B cell (primary cell): ENCODE data around the gene RRM2. TPM values are rescaled to one million over a fixed set of nuclear protein-coding genes. Genes with fewer than 3 reads are reported as not detected.

ENCODE experiments used
- ATAC-seq: fragments of 200-7000 bp; cut with Tn5 transposase; one replicate; pipeline ENCODE4 v1.10.0; 2021; ENCODE audit warnings: low read depth, mild to moderate bottlenecking, moderate number of reproducible peaks, moderate library complexity
- CTCF ChIA-PET: fragments of 350-600 bp; sonication (Branson Sonifier 250); formaldehyde crosslinking; loops from one replicate; lab custom pipeline; 2021; ENCODE audit warnings: antibody characterized with exemption, inconsistent platforms; lab: Charles Lee
- POLR2A ChIA-PET: fragments of 350-600 bp; sonication (Branson Sonifier 250); formaldehyde crosslinking; loops from one replicate; lab custom pipeline; 2021; ENCODE audit warnings: antibody characterized with exemption; lab: Charles Lee
- DNase-seq: peaks from one replicate; pipeline ENCODE4 v3.0.0; 2013
- H2AFZ ChIP-seq: 2 replicates; pipeline ENCODE4 v1.6.1; 2012; ENCODE audit warnings: mild to moderate bottlenecking, low read depth, low read length; ENCODE audit not compliant: insufficient read depth, poor library complexity, severe bottlenecking
- H3K27ac ChIP-seq, 2 donors: 1 replicate in 1 of 2; 2 replicates in 1 of 2; pipeline ENCODE4 v1.5.1; 2012 to 2013; ENCODE audit warnings: low read length in 2 of 2, mild to moderate bottlenecking in 2 of 2, moderate library complexity in 1 of 2
- H3K27me3 ChIP-seq, 4 experiments: fragments of 200-600 bp in 1 of 4; sonication (generic) in 1 of 4; replicated peaks in 1 of 4; 1 replicate in 2 of 4; 2 replicates in 2 of 4; pipeline versions ENCODE4 v1.6.1 to v1.7.0; 2013 to 2016; ENCODE audit warnings: low read length in 3 of 4, mild to moderate bottlenecking in 2 of 4, mixed read lengths in 1 of 4, moderate library complexity in 1 of 4; ENCODE audit not compliant: insufficient read depth in 4 of 4, control insufficient read depth in 3 of 4; ENCODE audit errors: control extremely low read depth in 1 of 4
- H3K36me3 ChIP-seq, 2 experiments: replicated peaks in 1 of 2; 1 replicate in 1 of 2; 2 replicates in 1 of 2; pipeline versions ENCODE4 v1.6.1 to v1.7.1; 2013; ENCODE audit warnings: low read length in 1 of 2; ENCODE audit not compliant: insufficient read depth in 2 of 2, control insufficient read depth in 1 of 2; ENCODE audit errors: control extremely low read depth in 1 of 2, extremely low read depth in 1 of 2
- H3K4me1 ChIP-seq, 2 donors: fragments of 200-600 bp in 1 of 2; sonication (generic) in 1 of 2; 1 replicate in 1 of 2; 2 replicates in 1 of 2; pipeline versions ENCODE4 v1.5.1 to v1.6.1; 2013 to 2017; ENCODE audit warnings: low read length in 2 of 2; ENCODE audit not compliant: control insufficient read depth in 2 of 2, insufficient read depth in 2 of 2
- H3K4me2 ChIP-seq: replicated peaks from 2 replicates; pipeline ENCODE3; 2012; ENCODE audit warnings: mild to moderate bottlenecking, low read depth, low read length; ENCODE audit not compliant: poor library complexity, severe bottlenecking
- H3K4me3 ChIP-seq, 5 experiments: fragments of 200-600 bp in 1 of 5; sonication (generic) in 1 of 5; 1 replicate in 3 of 5; 2 replicates in 2 of 5; pipeline versions ENCODE4 v1.5.1 to v1.7.0; 2011 to 2016; ENCODE audit warnings: low read length in 4 of 5, mild to moderate bottlenecking in 4 of 5, low read depth in 2 of 5, control low read depth in 1 of 5, moderate library complexity in 1 of 5; ENCODE audit not compliant: insufficient read depth in 1 of 5; ENCODE audit errors: control extremely low read depth in 1 of 5, extremely low read depth in 1 of 5
- H3K79me2 ChIP-seq: fragments of 200-600 bp; sonication (generic); one replicate; pipeline ENCODE4 v1.6.0; 2016; ENCODE audit warnings: low read length; ENCODE audit not compliant: control insufficient read depth, insufficient read depth
- H3K9ac ChIP-seq: fragments of 200-600 bp; sonication (generic); 2 replicates; pipeline ENCODE4 v1.6.1; 2017; ENCODE audit warnings: mild to moderate bottlenecking, low read length, moderate library complexity
- H3K9me3 ChIP-seq, 3 donors: one replicate each; pipeline versions ENCODE4 v1.6.1 to v1.7.1; 2013; ENCODE audit warnings: low read length in 2 of 3; ENCODE audit not compliant: control insufficient read depth in 2 of 3, insufficient read depth in 1 of 3; ENCODE audit errors: control extremely low read depth in 1 of 3
- H4K20me1 ChIP-seq: 2 replicates; pipeline ENCODE4 v1.6.0; 2012; ENCODE audit warnings: mild to moderate bottlenecking, low read length; ENCODE audit not compliant: insufficient read depth, control insufficient read depth, poor library complexity, severe bottlenecking
- H3K27ac Mint-ChIP-seq: one replicate; pipeline ENCODE4 v1.8.0; 2021; ENCODE audit warnings: mixed read lengths
- H3K27me3 Mint-ChIP-seq: one replicate; pipeline ENCODE4 v1.8.0; 2021; ENCODE audit warnings: mixed read lengths
- H3K4me1 Mint-ChIP-seq: one replicate; pipeline ENCODE4 v1.8.0; 2021; ENCODE audit warnings: mixed read lengths
- H3K4me3 Mint-ChIP-seq: one replicate; pipeline ENCODE4 v1.8.0; 2021; ENCODE audit warnings: mixed read lengths
- H3K9me3 Mint-ChIP-seq: one replicate; pipeline ENCODE4 v1.8.0; 2022; ENCODE audit warnings: mixed read lengths; ENCODE audit not compliant: insufficient read depth
- CTCF ChIP-seq: fragments of 200-600 bp; IDR thresholded peaks from one replicate; pipeline ENCODE4 v1.8.0; 2022; ENCODE audit warnings: antibody characterized with exemption, mild to moderate bottlenecking
- EZH2 ChIP-seq: IDR thresholded peaks from 2 replicates; pipeline ENCODE4 v1.6.1; 2012; ENCODE audit warnings: borderline replicate concordance, low read depth, mild to moderate bottlenecking, moderate library complexity, low read length; ENCODE audit not compliant: insufficient read depth, poor library complexity, severe bottlenecking
- WGBS: methylation state at CpG from one replicate; pipeline ENCODE4 v1.1.5; 2013; ENCODE audit warnings: missing lambda C conversion rate; ENCODE audit not compliant: insufficient coverage; 5-methylcytosine and 5-hydroxymethylcytosine counted together
- intact Hi-C: fragments of 100-400 bp; cut with micrococcal nuclease; formaldehyde crosslinking; loops from one replicate; pipeline ENCODE4 v1.10.0; 2022
- polyA plus RNA-seq: library from polyadenylated mRNA; depleted of rRNA; stranded (reverse); fragments of >200 nt; gene quantifications from 2 replicates; pipeline ENCODE4 v1.2.3, GENCODE V29; 2012
- total RNA-seq, 2 donors: library from RNA; stranded (reverse); fragments of 120-200 nt in 1 of 2; gene quantifications; 1 replicate in 1 of 2; 2 replicates in 1 of 2; pipeline versions ENCODE4 v1.2.3 to v1.2.4, GENCODE V29; 2013 to 2022

The RRM2 gene
- total and polyA plus RNA-seq, 2 donors (not counting 1 experiment from before 2014, with no cell fraction given), result 1.2 to 3.3 TPM

- peak within 1 kb of the TSS in 3 of 5 experiments; percentile 20 to 56 (median 38) for H3K4me3 ChIP-seq
- no peaks in the 10 kb centered on the region for H3K36me3 ChIP-seq
- H3K4me2 ChIP-seq, result peak within 1 kb of the TSS; percentile 91
- H2AFZ ChIP-seq, result peak within 1 kb of the TSS; percentile 49
- H3K27me3 Mint-ChIP-seq, result peaks cover 77% of the 10 kb centered on the region
- H3K27ac ChIP-seq, result no peak within 1 kb of the TSS
- TF ChIP-seq EZH2, result no peak
- TF ChIP-seq CTCF, result no peak
- peaks cover 17 to 30% of the 10 kb centered on the region in 2 donors for H3K4me1 ChIP-seq
- intact Hi-C loops, result no loop called here
- H4K20me1 ChIP-seq, result no peaks in the 10 kb centered on the region
- DNase-seq, result peak; percentile 44
- ChIA-PET CTCF (interaction anchor here (1.0 to 13.0 kb wide), 3 partner anchors 10 to 356 kb away, joined by 3 to 220 read pairs (median 3); no protein-coding TSS in a partner anchor), POLR2A (no interaction called here)
- ATAC-seq, result peak; percentile 48
- H3K9ac ChIP-seq, result peak within 1 kb of the TSS; percentile 47
- peak within 1 kb of the TSS; percentile 84 for H3K4me3 Mint-ChIP-seq
- H3K79me2 ChIP-seq, result no peaks in the 10 kb centered on the region
- H3K9me3 ChIP-seq, result peaks cover 0 to 4% (median under 1%) of the 10 kb centered on the region in 3 donors
- under 1% methylated on average over 97 of the region's 98 CpGs for WGBS
- H3K9me3 Mint-ChIP-seq, result no peaks in the 10 kb centered on the region
- H3K4me1 Mint-ChIP-seq, result peaks cover 13% of the 10 kb centered on the region
- H3K27me3 ChIP-seq, result peaks cover 0 to 83% (median 56%) of the 10 kb centered on the region in 4 experiments
- H3K27ac Mint-ChIP-seq, result peak within 1 kb of the TSS; percentile 17
Measured at GRCh38 chr2:10079870-10080535, 42.5 kb upstream of the RRM2 start, which contains the start of gene CYS1. Gene CYS1 (minus strand): TSS chr2:10080411. CDS start chr2:10080223, 188 bp downstream.
